HepG2 (cell line): ENCODE results near the gene ABI3BP. TPM values are rescaled to one million over a fixed set of nuclear protein-coding genes. Genes with fewer than 3 reads are reported as not detected.

Source experiments
- KIAA2018 ChIP-seq: sonication (generic); formaldehyde crosslinking; IDR thresholded peaks from 2 replicates; pipeline ENCODE4 v1.5.0; 2020; ENCODE audit warnings: mild to moderate bottlenecking, missing genetic modification reagents, borderline replicate concordance
- PATZ1 ChIP-seq: sonication (generic); formaldehyde crosslinking; IDR thresholded peaks from 2 replicates; pipeline ENCODE4 v1.4.0; 2020; ENCODE audit warnings: missing genetic modification reagents
- polyA plus RNA-seq, 8 experiments: library from polyadenylated mRNA; depleted of rRNA in 3 of 8; stranded (reverse) in 7 of 8; unstranded in 1 of 8; fragments of >200 nt; fragmentation: Illumina TruSeq in 4 of 8; extraction: Trizol in 4 of 8; gene quantifications; 2 replicates each; pipeline versions ENCODE4 v1.2.1 to v1.2.3, GENCODE V29; 2011 to 2016; ENCODE audit warnings: low read depth in 4 of 8, missing spikeins in 1 of 8, mixed read lengths in 1 of 8; ENCODE audit not compliant: insufficient read depth in 1 of 8
- total RNA-seq, 5 experiments: library from RNA; depleted of rRNA; stranded (reverse); fragments of >200 nt; fragmentation: Illumina TruSeq; extraction: Trizol; gene quantifications; 2 replicates each; pipeline ENCODE4 v1.2.3, GENCODE V29; 2016; ENCODE audit warnings: low read depth in 1 of 5

Gene ABI3BP
- total and polyA plus RNA-seq, 2 of the 13 experiments (the other 11 are each of a cell fraction or from before 2014, with no cell fraction given), result not detected

- TF ChIP-seq KIAA2018 (CRISPR knock-in tag), result no peak
- TF ChIP-seq PATZ1, result no peak
Observed at GRCh38 chr3:100766069-100766468, 227.2 kb downstream of the ABI3BP start (continued).
